ENCODE data around the gene FCAR.
"Not testable (repeated sequence)": the region's sequence is repeated elsewhere in the genome, so short reads cannot be mapped to it uniquely, and the experiment has no call there.

The FCAR gene

GRCh38 chr19:54896036-54896435 is 22.0 kb downstream of the FCAR start:
- Histone ChIP-seq H3K9me3 (ENCODE audit: control insufficient read depth, low read depth, low read length) (no peaks in the 10 kb centered on the region), H3K27ac (ENCODE audit: low read length) (no peak overlapping the region), H3K9ac (ENCODE audit: low read length) (no peak overlapping the region), H3K4me1 (ENCODE audit: control insufficient read depth, low read depth, low read length) (peaks cover 3% of the 10 kb centered on the region), H3K27me3 (ENCODE audit: control insufficient read depth, insufficient read depth, low read length) (no peaks in the 10 kb centered on the region), H3K36me3 (ENCODE audit: control insufficient read depth, low read depth, low read length) (no peaks in the 10 kb centered on the region), H3K4me3 (ENCODE audit: low read length) (no peak overlapping the region)

GRCh38 chr19:54898685-54899084 is 24.6 kb downstream of the FCAR start:
- not testable (repeated sequence) for H3K9me3 ChIP-seq (ENCODE audit: control insufficient read depth, low read depth, low read length); H3K27ac ChIP-seq (ENCODE audit: low read length); H3K36me3 ChIP-seq (ENCODE audit: control insufficient read depth, low read depth, low read length); H3K4me1 ChIP-seq (ENCODE audit: control insufficient read depth, low read depth, low read length); H3K27me3 ChIP-seq (ENCODE audit: control insufficient read depth, insufficient read depth, low read length); H3K4me3 ChIP-seq (ENCODE audit: low read length); H3K9ac ChIP-seq (ENCODE audit: low read length)

GRCh38 chr19:54899646-54900045 is 25.6 kb downstream of the FCAR start:
- not testable (repeated sequence) for H3K9ac ChIP-seq (ENCODE audit: low read length); H3K4me3 ChIP-seq (ENCODE audit: low read length); H3K27ac ChIP-seq (ENCODE audit: low read length); H3K4me1 ChIP-seq (ENCODE audit: control insufficient read depth, low read depth, low read length); H3K27me3 ChIP-seq (ENCODE audit: control insufficient read depth, insufficient read depth, low read length); H3K9me3 ChIP-seq (ENCODE audit: control insufficient read depth, low read depth, low read length); H3K36me3 ChIP-seq (ENCODE audit: control insufficient read depth, low read depth, low read length)

GRCh38 chr19:54901153-54901552 is 27.1 kb downstream of the FCAR start:
- not testable (repeated sequence) for H3K27me3 ChIP-seq (ENCODE audit: control insufficient read depth, insufficient read depth, low read length); H3K36me3 ChIP-seq (ENCODE audit: control insufficient read depth, low read depth, low read length); H3K9me3 ChIP-seq (ENCODE audit: control insufficient read depth, low read depth, low read length); H3K4me3 ChIP-seq (ENCODE audit: low read length); H3K4me1 ChIP-seq (ENCODE audit: control insufficient read depth, low read depth, low read length); H3K9ac ChIP-seq (ENCODE audit: low read length); H3K27ac ChIP-seq (ENCODE audit: low read length)

- peaks cover 13% of the 10 kb centered on the region for H3K4me1 ChIP-seq (ENCODE audit: control insufficient read depth, low read depth, low read length)
- H3K27ac ChIP-seq (ENCODE audit: low read length), result no peak overlapping the region
- no peaks in the 10 kb centered on the region for H3K9me3 ChIP-seq (ENCODE audit: control insufficient read depth, low read depth, low read length)
- H3K4me3 ChIP-seq (ENCODE audit: low read length), result no peak overlapping the region
- no peaks in the 10 kb centered on the region for H3K36me3 ChIP-seq (ENCODE audit: control insufficient read depth, low read depth, low read length)
- H3K9ac ChIP-seq (ENCODE audit: low read length), result no peak overlapping the region
- H3K27me3 ChIP-seq (ENCODE audit: control insufficient read depth, insufficient read depth, low read length), result no peaks in the 10 kb centered on the region
These were observed 28.0 kb downstream of the FCAR start for GRCh38 chr19:54902061-54902460.

- no peak overlapping the region for H3K27ac ChIP-seq (ENCODE audit: low read length)
- H3K9me3 ChIP-seq (ENCODE audit: control insufficient read depth, low read depth, low read length), result no peaks in the 10 kb centered on the region
- no peak overlapping the region for H3K9ac ChIP-seq (ENCODE audit: low read length)
- no peaks in the 10 kb centered on the region for H3K27me3 ChIP-seq (ENCODE audit: control insufficient read depth, insufficient read depth, low read length)
- no peak overlapping the region for H3K4me3 ChIP-seq (ENCODE audit: low read length)
- peaks cover 13% of the 10 kb centered on the region for H3K4me1 ChIP-seq (ENCODE audit: control insufficient read depth, low read depth, low read length)
- H3K36me3 ChIP-seq (ENCODE audit: control insufficient read depth, low read depth, low read length), result no peaks in the 10 kb centered on the region
These were observed 29.3 kb downstream of the FCAR start for GRCh38 chr19:54903303-54903702.

- not testable (repeated sequence) for H3K9me3 ChIP-seq (ENCODE audit: control insufficient read depth, low read depth, low read length); H3K9ac ChIP-seq (ENCODE audit: low read length); H3K27me3 ChIP-seq (ENCODE audit: control insufficient read depth, insufficient read depth, low read length); H3K4me3 ChIP-seq (ENCODE audit: low read length); H3K36me3 ChIP-seq (ENCODE audit: control insufficient read depth, low read depth, low read length); H3K27ac ChIP-seq (ENCODE audit: low read length)
- H3K4me1 ChIP-seq (ENCODE audit: control insufficient read depth, low read depth, low read length), result peaks cover 13% of the 10 kb centered on the region
These were observed 30.2 kb downstream of the FCAR start for GRCh38 chr19:54904261-54904660.

GRCh38 chr19:54905421-54905802 is 31.4 kb downstream of the FCAR start:
- H3K27me3 ChIP-seq (ENCODE audit: control insufficient read depth, insufficient read depth, low read length), result no peaks in the 10 kb centered on the region
- no peaks in the 10 kb centered on the region for H3K36me3 ChIP-seq (ENCODE audit: control insufficient read depth, low read depth, low read length)
- no peak overlapping the region for H3K27ac ChIP-seq (ENCODE audit: low read length)
- no peak overlapping the region for H3K4me3 ChIP-seq (ENCODE audit: low read length)
- no peaks in the 10 kb centered on the region for H3K9me3 ChIP-seq (ENCODE audit: control insufficient read depth, low read depth, low read length)
- H3K9ac ChIP-seq (ENCODE audit: low read length), result no peak overlapping the region
- peaks cover 13% of the 10 kb centered on the region for H3K4me1 ChIP-seq (ENCODE audit: control insufficient read depth, low read depth, low read length)

GRCh38 chr19:54905803-54906511 is 31.9 kb downstream of the FCAR start, which contains the start of gene NCR1:
TSS of gene NCR1 (plus strand) at chr19:54906148. CDS start at chr19:54906188, 40 bp downstream.
- Histone ChIP-seq H3K9me3 (ENCODE audit: control insufficient read depth, low read depth, low read length) (no peaks in the 10 kb centered on the region), H3K9ac (ENCODE audit: low read length) (no peak within 1 kb of the TSS), H3K4me1 (ENCODE audit: control insufficient read depth, low read depth, low read length) (peaks cover 13% of the 10 kb centered on the region), H3K36me3 (ENCODE audit: control insufficient read depth, low read depth, low read length) (no peaks in the 10 kb centered on the region), H3K27ac (ENCODE audit: low read length) (no peak within 1 kb of the TSS), H3K27me3 (ENCODE audit: control insufficient read depth, insufficient read depth, low read length) (no peaks in the 10 kb centered on the region), H3K4me3 (ENCODE audit: low read length) (no peak within 1 kb of the TSS)

GRCh38 chr19:54906819-54907218 is 32.8 kb downstream of the FCAR start:
- Histone ChIP-seq H3K9me3 (ENCODE audit: control insufficient read depth, low read depth, low read length) (no peaks in the 10 kb centered on the region), H3K27ac (ENCODE audit: low read length) (no peak overlapping the region), H3K36me3 (ENCODE audit: control insufficient read depth, low read depth, low read length) (no peaks in the 10 kb centered on the region), H3K4me3 (ENCODE audit: low read length) (no peak overlapping the region), H3K9ac (ENCODE audit: low read length) (no peak overlapping the region), H3K4me1 (ENCODE audit: control insufficient read depth, low read depth, low read length) (peaks cover 13% of the 10 kb centered on the region), H3K27me3 (ENCODE audit: control insufficient read depth, insufficient read depth, low read length) (no peaks in the 10 kb centered on the region)

GRCh38 chr19:54907899-54908298 is 33.9 kb downstream of the FCAR start:
- not testable (repeated sequence) for H3K9ac ChIP-seq (ENCODE audit: low read length); H3K36me3 ChIP-seq (ENCODE audit: control insufficient read depth, low read depth, low read length); H3K27ac ChIP-seq (ENCODE audit: low read length); H3K27me3 ChIP-seq (ENCODE audit: control insufficient read depth, insufficient read depth, low read length); H3K9me3 ChIP-seq (ENCODE audit: control insufficient read depth, low read depth, low read length); H3K4me3 ChIP-seq (ENCODE audit: low read length)
- peaks cover 13% of the 10 kb centered on the region for H3K4me1 ChIP-seq (ENCODE audit: control insufficient read depth, low read depth, low read length)

GRCh38 chr19:54916822-54917221 is 42.8 kb downstream of the FCAR start:
- Histone ChIP-seq H3K27me3 (ENCODE audit: control insufficient read depth, insufficient read depth, low read length) (no peaks in the 10 kb centered on the region), H3K4me1 (ENCODE audit: control insufficient read depth, low read depth, low read length) (no peaks in the 10 kb centered on the region), H3K27ac (ENCODE audit: low read length) (no peak overlapping the region), H3K4me3 (ENCODE audit: low read length) (no peak overlapping the region), H3K36me3 (ENCODE audit: control insufficient read depth, low read depth, low read length) (no peaks in the 10 kb centered on the region), H3K9ac (ENCODE audit: low read length) (no peak overlapping the region), H3K9me3 (ENCODE audit: control insufficient read depth, low read depth, low read length) (no peaks in the 10 kb centered on the region)
